Measurements from ENCODE around the gene MEIG1.
A peak's percentile ranks its signal among the peaks of the same experiment; 100 is the strongest.

GRCh38 chr10:14959221-14960057 is at the start of gene MEIG1:
- TF ChIP-seq CEBPB (IDR thresholded peaks at IDR 0.05; ENCODE audit: low read depth, low read length) (no peak), EP300 (IDR thresholded peaks at IDR 0.05; ENCODE audit: borderline replicate concordance in 1 of 2, low read depth in 2 of 2, low read length in 2 of 2) (peak in 1 of 2 experiments; percentile 7; a peak in 1 of 3 replicates), KDM5A (IDR thresholded peaks at IDR 0.05; ENCODE audit: low read length) (no peak; the same call in 1 of the 2 replicates), KDM4A (IDR thresholded peaks at IDR 0.05; ENCODE audit: low read depth, low read length, severe bottlenecking) (peak; percentile 75), FOSL1 (IDR thresholded peaks at IDR 0.05; ENCODE audit: insufficient read depth, low read depth, low read length) (no peak), EGR1 (IDR thresholded peaks at IDR 0.05; ENCODE audit: borderline replicate concordance, low read depth, low read length) (no peak), POU5F1 (IDR thresholded peaks at IDR 0.05; ENCODE audit: low read depth, low read length) (no peak), POLR2AphosphoS5 (IDR thresholded peaks at IDR 0.05; ENCODE audit: low read depth, low read length) (no peak), KDM1A (IDR thresholded peaks at IDR 0.05; ENCODE audit: borderline replicate concordance, low read length) (no peak)
- TF ChIP-seq, protein P1, sequence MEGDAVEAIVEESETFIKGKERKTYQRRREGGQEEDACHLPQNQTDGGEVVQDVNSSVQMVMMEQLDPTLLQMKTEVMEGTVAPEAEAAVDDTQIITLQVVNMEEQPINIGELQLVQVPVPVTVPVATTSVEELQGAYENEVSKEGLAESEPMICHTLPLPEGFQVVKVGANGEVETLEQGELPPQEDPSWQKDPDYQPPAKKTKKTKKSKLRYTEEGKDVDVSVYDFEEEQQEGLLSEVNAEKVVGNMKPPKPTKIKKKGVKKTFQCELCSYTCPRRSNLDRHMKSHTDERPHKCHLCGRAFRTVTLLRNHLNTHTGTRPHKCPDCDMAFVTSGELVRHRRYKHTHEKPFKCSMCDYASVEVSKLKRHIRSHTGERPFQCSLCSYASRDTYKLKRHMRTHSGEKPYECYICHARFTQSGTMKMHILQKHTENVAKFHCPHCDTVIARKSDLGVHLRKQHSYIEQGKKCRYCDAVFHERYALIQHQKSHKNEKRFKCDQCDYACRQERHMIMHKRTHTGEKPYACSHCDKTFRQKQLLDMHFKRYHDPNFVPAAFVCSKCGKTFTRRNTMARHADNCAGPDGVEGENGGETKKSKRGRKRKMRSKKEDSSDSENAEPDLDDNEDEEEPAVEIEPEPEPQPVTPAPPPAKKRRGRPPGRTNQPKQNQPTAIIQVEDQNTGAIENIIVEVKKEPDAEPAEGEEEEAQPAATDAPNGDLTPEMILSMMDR (IDR thresholded peaks at IDR 0.05; ENCODE audit: control extremely low read depth in 1 of 3, insufficient read depth in 1 of 3, low read depth in 1 of 3, low read length in 3 of 3) = no peak

Data from H1 (cell line).